Measurements from ENCODE around the gene SPINK14.

- no peak for TF ChIP-seq POLR2A (IDR thresholded peaks at IDR 0.05)
- TF ChIP-seq CTCF (IDR thresholded peaks at IDR 0.05): no peak
- TF ChIP-seq POLR2AphosphoS5 (IDR thresholded peaks at IDR 0.05): no peak
Measured at GRCh38 chr5:148176480-148176879, 8.1 kb downstream of the SPINK14 start.
